EH (cell line): ENCODE data around the gene ABLIM2.

ENCODE experiments used
- DNase-seq: peaks from one replicate; pipeline ENCODE4 v3.0.0-alpha.2; 2015; ENCODE audit warnings: low read depth

Gene ABLIM2

GRCh38 chr4:8103421-8104390 is 54.9 kb downstream of the ABLIM2 start:
- DNase-seq = no peak

- no peak for DNase-seq
Measured at GRCh38 chr4:8102831-8103230, 55.8 kb downstream of the ABLIM2 start.

DNA sequence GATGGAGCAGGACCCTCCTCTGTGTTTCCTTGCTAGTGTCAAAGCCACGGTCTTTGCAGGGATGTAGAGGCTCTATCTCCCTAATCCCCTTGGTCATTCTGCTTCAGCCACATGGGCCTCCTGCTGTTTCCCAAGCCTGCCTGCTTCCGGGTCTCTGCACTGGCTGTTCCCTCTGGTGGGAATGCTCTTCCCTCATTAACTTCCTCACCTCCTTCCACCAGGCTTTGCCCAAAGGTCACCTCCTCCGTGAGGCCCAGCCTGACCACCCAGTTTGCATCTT is 56.6 kb downstream of the ABLIM2 start:
- DNase-seq = no peak

DNA sequence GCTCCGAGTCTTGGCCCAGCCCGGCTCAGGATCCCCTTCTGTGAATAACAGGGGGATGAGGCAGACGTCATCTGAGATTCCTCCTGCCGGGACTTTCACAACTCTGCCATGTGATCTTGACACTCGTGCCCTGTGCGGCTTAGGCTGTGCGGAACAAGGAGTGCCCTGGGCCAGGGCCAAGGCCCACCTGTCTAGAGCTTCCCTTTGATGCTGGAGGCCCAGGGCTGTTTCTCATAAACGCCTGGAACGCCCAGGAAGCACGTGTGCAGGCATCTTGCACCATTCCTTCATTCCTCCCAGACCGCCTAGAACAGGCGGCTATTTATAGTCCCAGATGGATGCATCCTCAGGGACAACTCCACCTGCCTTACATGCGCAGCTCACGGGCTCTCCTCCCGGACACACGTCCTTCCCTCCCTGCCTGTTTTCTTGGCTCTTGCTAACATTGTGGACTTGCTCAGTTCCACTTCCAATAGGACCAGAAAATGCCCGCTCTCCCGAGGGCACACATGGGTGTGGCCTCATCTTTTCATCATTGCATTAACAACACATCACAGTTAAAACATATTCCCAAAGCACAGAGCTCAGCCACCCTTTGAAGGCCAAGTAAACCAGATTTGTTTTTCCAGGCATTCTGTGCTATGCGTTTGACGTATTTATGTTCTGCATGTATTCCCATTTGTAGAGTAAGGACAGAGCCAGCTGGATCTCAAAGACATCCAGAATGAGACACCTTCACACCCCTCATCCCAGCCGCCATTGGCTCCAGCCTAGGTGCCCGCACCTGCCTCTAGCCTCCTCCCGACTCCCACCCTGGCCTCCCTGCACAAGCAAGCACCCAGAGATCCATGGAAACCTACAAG is 57.2 kb downstream of the ABLIM2 start:
- DNase-seq = peak; percentile 43

DNA sequence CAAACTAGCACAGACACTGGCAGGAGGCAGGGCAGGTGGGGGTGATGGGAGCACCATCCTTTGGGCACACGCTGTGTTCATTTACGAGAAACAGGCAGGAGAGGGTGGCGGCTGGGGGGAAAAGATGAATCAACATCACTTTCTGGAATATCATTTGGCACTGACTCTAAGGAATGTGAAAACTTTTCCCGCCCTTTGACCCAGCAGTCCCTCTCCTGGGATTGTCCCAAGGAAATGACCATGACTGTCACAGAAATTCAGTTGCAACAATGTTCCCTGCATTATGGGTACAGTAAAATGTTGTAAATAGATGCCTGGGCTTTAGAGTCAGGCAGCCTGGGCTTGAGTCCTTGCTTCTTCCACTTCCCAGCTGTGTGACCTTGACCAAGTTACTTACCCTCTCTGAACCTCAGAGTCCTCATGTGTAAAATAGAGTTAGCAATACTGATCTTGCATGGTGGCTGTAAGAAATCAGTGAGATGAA is 58.6 kb downstream of the ABLIM2 start:
- peak; percentile 35 for DNase-seq

GRCh38 chr4:8098506-8098905 is 60.1 kb downstream of the ABLIM2 start:
- no peak for DNase-seq

- DNase-seq = no peak
Measured at GRCh38 chr4:8097721-8098345, 60.8 kb downstream of the ABLIM2 start.

DNA sequence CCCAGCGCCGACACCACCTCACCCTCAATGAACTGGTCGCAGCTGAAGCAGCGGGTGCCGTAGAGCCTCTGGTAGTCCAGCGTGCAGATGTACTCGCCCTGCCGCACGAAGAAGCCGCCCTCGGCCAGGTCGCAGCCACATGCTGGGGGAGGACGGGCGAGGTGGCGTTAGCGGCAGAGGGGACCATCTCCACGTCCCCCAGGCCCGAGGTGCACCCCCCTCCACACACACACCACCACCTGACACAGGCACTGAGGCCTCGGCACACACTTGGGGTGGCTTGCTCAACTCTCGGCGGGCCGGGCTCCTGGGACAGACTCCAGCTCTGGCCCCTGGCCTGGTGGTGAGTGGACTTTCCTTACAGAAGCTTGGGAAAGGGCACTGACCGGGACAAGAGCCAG is 61.5 kb downstream of the ABLIM2 start:
- no peak for DNase-seq

DNA sequence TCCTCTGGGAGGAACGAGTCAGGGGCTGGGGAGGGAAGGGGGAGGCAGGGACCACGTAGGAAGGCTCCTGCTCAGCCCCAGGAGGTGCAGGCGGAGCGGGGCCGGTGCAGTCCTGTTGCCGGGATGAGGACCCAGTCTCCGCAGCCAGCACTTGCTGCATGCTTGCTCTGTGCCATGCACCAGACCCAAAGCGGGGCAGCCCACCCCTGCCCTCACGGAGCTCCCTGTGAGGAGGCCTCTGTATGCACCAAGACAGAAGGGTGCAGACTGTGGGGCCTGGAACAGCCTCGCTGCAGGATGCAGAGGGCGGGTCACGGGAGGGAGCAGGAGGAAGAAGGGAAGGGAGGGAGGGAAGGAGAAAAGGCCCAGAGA is 61.9 kb downstream of the ABLIM2 start:
- DNase-seq = no peak

GRCh38 chr4:8095956-8096689 is 62.5 kb downstream of the ABLIM2 start:
- no peak for DNase-seq

DNA sequence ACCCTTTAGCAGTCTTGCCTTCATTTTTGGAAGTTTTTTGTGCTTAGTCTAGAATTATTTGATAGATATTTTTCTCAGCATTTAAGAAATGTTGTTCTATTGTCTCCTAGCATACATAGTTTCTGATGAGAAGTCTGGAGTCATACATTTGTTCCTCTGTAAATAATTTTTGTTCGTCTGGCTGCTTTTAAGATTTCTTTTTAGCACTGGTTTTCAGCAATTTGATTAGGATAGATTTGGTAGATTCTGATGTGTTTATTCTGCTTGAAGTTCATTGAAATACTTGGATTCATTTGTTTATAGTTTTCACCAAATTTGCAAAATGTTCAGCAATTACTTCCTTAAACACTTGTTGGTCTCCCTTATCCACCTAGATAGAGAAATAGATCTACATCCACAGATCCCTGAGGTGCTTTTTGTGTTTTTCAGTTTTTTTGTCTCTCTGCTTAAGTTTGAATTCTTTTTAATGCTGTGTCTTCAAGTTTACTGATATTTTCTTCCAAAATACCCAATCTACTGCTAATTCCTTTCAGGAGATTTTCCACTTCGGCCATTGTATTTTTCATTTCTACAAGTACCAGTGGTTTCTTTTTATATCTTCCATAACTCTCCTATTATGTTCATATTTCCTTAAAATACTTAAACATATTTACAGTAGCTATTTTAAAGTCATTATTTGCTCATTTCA is 64.9 kb downstream of the ABLIM2 start:
- DNase-seq = no peak

- DNase-seq = no peak
Measured at GRCh38 chr4:8092282-8092681, 66.3 kb downstream of the ABLIM2 start.

DNA sequence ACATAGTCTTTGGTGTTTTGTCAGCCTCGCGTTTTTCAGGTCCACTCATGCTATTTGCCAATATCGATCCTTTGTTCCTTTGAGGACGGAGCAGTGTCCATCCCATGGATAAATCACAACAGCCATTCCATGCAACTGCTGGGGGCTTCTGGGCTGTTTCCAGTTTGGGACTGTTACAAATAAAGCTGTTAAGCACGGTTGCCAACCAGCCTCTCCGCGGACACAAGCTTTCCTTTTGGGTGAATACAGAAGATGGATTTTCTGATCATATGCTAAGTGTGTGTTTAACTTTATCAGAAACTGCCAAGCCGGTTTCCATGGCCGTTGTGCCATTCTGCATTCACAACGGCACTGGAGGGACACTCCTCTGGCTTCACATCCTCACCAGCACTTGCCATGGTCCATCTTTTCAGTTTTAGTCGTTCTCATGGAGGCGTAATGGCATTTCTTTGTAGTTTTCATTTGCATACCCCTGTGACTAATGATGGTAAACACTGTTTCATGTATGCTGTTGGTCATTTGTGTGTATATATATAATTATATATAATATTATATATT is 67.8 kb downstream of the ABLIM2 start:
- no peak for DNase-seq

- peak; percentile 41 for DNase-seq
Measured at GRCh38 chr4:8090312-8090711, 68.3 kb downstream of the ABLIM2 start.

DNA sequence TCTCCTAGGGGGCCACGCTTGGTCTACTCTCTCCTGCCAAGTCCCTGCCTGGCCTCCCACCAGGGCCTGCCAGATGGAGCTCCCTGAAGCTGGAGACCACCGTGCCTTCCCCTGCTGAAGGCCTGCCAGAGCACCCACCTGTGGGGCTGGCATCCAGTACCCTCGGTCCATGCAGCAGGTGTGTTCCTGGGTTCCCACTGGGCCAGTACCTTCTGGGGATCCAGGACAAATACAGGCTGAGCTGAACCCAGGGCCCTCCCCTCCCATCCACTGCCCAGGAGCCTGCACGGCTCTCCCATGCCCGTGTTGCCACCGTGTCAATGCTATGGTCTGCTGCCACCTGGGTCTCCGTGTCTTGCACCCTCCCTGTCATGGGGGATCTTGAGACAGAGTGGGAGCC is 68.8 kb downstream of the ABLIM2 start:
- DNase-seq = no peak

GRCh38 chr4:8088966-8089491 is 69.6 kb downstream of the ABLIM2 start:
- no peak for DNase-seq

DNA sequence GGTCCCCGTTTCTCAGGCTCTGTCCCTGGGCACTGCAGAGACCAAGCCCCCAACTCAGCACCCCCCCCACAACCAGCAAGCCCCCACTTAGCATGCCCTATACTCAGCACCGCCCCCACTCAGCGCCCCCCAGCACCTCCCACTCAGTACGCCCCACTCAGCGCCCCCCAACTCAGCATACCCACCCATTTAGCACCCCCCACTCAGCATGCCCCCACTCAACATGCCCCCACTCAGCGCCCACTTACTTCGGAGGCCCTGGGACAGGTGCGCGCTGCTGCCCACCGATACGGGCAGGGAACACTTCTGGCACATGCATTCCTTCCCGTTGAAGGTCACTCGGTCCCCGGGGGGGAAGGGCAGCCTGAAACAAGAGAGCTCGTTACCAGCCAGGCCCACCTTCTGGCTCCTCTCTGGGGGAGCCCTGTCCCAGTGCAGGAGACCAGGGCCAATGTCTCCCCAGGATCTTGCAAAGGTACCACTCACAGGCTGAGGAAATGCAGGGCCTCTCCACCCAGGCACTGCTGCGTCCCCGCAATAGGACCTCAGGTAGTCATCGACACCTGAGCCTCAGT is 70.6 kb downstream of the ABLIM2 start:
- DNase-seq = no peak

- no peak for DNase-seq
Measured at GRCh38 chr4:8086783-8087445, 71.7 kb downstream of the ABLIM2 start.

- DNase-seq = no peak
Measured at GRCh38 chr4:8085491-8086117, 73.0 kb downstream of the ABLIM2 start.
